ENCODE measurements around the gene TMEM178B.

The TMEM178B gene

DNA sequence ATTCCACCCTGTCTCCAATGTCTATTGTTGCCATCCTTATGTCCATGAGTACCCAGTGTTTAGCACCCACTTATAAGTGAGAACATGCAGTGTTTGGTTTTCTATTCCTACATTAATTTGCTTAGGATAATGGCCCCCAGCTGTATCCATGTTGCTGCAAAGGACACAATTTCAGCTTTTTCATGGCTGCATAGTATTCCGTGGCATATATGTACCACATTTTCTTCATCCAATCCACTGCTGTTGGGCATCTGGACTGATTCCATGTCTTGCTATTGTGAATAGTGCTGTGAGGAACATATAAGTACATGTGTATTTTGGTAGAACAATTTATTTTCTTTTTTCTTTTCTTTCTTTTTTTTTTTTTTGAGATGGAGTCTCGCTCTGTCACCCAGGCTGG is 68.2 kb downstream of the TMEM178B start:
- DNase-seq (ENCODE audit: low read depth): no peak
- no peak overlapping the region for H3K4me3 ChIP-seq (replicated peaks; ENCODE audit: low read depth, low read length)

GRCh38 chr7:141144921-141145629 is 71.2 kb downstream of the TMEM178B start:
- no peak for TF ChIP-seq CTCF (IDR thresholded peaks at IDR 0.05; ENCODE audit: low read length, missing control alignments)

More for the DNA sequence above, 68.2 kb downstream of the TMEM178B start:
- TF ChIP-seq CTCF (IDR thresholded peaks at IDR 0.05; ENCODE audit: low read length, missing control alignments): no peak

DNA sequence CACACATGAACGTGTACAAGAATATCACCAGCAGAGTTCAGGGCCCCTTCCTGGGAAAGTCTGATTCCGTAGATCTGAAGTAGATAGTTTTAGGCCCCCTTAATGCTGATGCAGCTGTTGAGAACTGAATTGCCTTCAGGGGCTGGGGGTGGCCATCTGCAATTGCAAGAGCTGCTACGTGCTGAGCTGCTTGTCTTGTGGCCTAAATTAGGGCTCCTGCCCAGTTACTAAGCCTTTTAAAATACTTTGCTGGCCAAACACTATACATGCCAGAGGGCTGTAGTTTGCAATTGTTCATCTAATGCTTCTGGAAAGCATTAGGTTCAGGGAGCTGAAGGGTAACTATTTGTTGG is 71.7 kb downstream of the TMEM178B start:
- TF ChIP-seq CTCF (IDR thresholded peaks at IDR 0.05; ENCODE audit: low read length, missing control alignments): no peak
- DNase-seq (ENCODE audit: low read depth): no peak
- no peak overlapping the region for H3K4me3 ChIP-seq (replicated peaks; ENCODE audit: low read depth, low read length)

More at GRCh38 chr7:141144921-141145629, 71.2 kb downstream of the TMEM178B start:
- DNase-seq (ENCODE audit: low read depth): no peak
- no peak overlapping the region for H3K4me3 ChIP-seq (replicated peaks; ENCODE audit: low read depth, low read length)

DNA sequence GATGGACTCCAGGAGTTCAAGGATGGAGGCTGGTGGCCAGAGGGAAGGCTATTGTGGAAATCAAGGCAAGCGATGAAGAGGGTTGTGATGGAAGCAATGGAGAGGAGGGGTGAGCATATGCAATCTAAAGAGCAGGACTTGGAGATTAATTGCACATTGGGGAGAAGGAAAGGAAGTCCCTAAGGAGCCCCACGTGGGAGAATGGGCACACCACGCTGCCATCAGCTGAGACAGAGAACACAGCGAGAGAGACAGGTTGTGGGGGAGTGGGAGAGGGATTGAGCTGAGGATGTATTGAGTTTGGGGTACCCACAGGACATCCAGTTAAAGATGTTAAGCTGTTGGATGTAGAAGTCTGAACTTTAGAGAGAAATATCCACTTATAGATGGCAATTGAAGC is 73.6 kb downstream of the TMEM178B start:
- TF ChIP-seq CTCF (IDR thresholded peaks at IDR 0.05; ENCODE audit: low read length, missing control alignments): no peak
- no peak overlapping the region for H3K4me3 ChIP-seq (replicated peaks; ENCODE audit: low read depth, low read length)
- no peak for DNase-seq (ENCODE audit: low read depth)

DNA sequence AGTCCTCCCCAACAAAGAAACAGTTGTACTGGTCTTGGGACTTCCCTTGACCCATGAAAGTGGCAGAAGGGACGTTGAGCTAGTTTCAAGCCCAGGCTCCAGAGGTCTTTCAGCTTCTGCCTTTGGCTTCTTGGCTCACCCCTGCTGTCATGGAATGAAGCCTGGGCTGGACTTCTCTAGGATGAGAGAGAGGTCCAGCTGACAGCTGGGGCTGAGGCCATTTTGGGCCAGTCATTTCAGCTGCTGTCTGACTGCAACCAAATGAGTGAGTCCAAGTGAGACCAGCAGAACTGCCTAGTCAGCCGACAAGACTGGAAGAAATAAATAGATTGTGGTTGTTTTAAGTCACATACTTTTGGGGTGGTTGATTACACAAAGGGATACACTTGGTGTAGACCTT is 76.6 kb downstream of the TMEM178B start:
- no peak for TF ChIP-seq CTCF (IDR thresholded peaks at IDR 0.05; ENCODE audit: low read length, missing control alignments)
- H3K4me3 ChIP-seq (replicated peaks; ENCODE audit: low read depth, low read length): no peak overlapping the region
- no peak for DNase-seq (ENCODE audit: low read depth)

GRCh38 chr7:141151746-141152145 is 77.9 kb downstream of the TMEM178B start:
- no peak for TF ChIP-seq CTCF (IDR thresholded peaks at IDR 0.05; ENCODE audit: low read length, missing control alignments)
- no peak for DNase-seq (ENCODE audit: low read depth)
- no peak overlapping the region for H3K4me3 ChIP-seq (replicated peaks; ENCODE audit: low read depth, low read length)

- H3K4me3 ChIP-seq (replicated peaks; ENCODE audit: low read depth, low read length): no peak overlapping the region
- DNase-seq (ENCODE audit: low read depth): no peak
- no peak for TF ChIP-seq CTCF (IDR thresholded peaks at IDR 0.05; ENCODE audit: low read length, missing control alignments)
These were observed 79.4 kb downstream of the TMEM178B start for GRCh38 chr7:141153231-141153630.
